Duodenal mucosa (tissue), 2 donors: Measurements from ENCODE around the gene WBP2.

Experiments
- H3K27ac ChIP-seq: one replicate; pipeline ENCODE4 v1.7.0; 2013; ENCODE audit warnings: low read depth, low read length
- H3K27me3 ChIP-seq, 2 donors: one replicate each; pipeline ENCODE4 v1.7.0; 2013; ENCODE audit warnings: low read length in 2 of 2, control low read depth in 1 of 2; ENCODE audit not compliant: insufficient read depth in 2 of 2, control insufficient read depth in 1 of 2
- H3K36me3 ChIP-seq, 2 donors: one replicate each; pipeline ENCODE4 v1.7.0; 2013; ENCODE audit warnings: low read length in 2 of 2, control low read depth in 1 of 2; ENCODE audit not compliant: insufficient read depth in 2 of 2, control insufficient read depth in 1 of 2
- H3K4me1 ChIP-seq, 2 donors: one replicate each; pipeline ENCODE4 v1.7.0; 2013; ENCODE audit warnings: low read length in 2 of 2, control low read depth in 1 of 2; ENCODE audit not compliant: insufficient read depth in 2 of 2, control insufficient read depth in 1 of 2
- H3K4me3 ChIP-seq, 2 donors: one replicate each; pipeline ENCODE4 v1.7.0; 2013; ENCODE audit warnings: low read length in 2 of 2, low read depth in 1 of 2
- H3K9ac ChIP-seq, 2 donors: one replicate each; pipeline ENCODE4 v1.7.0; 2013; ENCODE audit warnings: low read length in 2 of 2, low read depth in 1 of 2
- H3K9me3 ChIP-seq, 2 donors: one replicate each; pipeline ENCODE4 v1.7.0; 2013; ENCODE audit warnings: low read length in 2 of 2, control low read depth in 1 of 2; ENCODE audit not compliant: control insufficient read depth in 1 of 2

The WBP2 gene

DNA sequence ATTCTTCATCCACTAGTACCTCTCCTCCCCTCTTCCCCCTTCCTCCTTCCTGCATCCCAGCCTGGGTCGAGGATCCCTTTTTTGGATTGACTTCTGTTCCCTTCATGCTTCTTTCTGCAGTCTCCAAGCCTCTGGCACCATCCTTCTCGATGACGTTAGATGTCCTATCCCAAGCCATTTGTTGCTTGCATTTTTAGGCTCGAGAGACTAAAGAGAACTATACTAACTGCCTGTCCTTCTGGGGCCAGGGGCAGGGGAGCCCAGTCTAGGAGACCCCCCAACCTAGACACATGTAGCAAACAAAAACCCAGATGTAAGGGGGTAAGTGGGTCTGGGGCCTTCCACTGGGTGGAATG is 46.6 kb downstream of the WBP2 start:
- Histone ChIP-seq H3K27ac (no peak overlapping the region), H3K9ac (no peak overlapping the region), H3K36me3 (peaks cover 22 to 32% of the 10 kb centered on the region in 2 donors), H3K27me3 (no peaks in the 10 kb centered on the region), H3K9me3 (no peaks in the 10 kb centered on the region), H3K4me3 (no peak overlapping the region), H3K4me1 (peaks cover 0 to 6% of the 10 kb centered on the region in 2 donors)

GRCh38 chr17:75807861-75808260 is 47.3 kb downstream of the WBP2 start:
- peaks cover 18 to 25% of the 10 kb centered on the region in 2 donors for H3K36me3 ChIP-seq
- no peaks in the 10 kb centered on the region for H3K27me3 ChIP-seq
- no peak overlapping the region for H3K9ac ChIP-seq
- H3K4me1 ChIP-seq: peaks cover 0 to 6% of the 10 kb centered on the region in 2 donors
- H3K4me3 ChIP-seq: no peak overlapping the region
- no peak overlapping the region for H3K27ac ChIP-seq
- H3K9me3 ChIP-seq: no peaks in the 10 kb centered on the region

DNA sequence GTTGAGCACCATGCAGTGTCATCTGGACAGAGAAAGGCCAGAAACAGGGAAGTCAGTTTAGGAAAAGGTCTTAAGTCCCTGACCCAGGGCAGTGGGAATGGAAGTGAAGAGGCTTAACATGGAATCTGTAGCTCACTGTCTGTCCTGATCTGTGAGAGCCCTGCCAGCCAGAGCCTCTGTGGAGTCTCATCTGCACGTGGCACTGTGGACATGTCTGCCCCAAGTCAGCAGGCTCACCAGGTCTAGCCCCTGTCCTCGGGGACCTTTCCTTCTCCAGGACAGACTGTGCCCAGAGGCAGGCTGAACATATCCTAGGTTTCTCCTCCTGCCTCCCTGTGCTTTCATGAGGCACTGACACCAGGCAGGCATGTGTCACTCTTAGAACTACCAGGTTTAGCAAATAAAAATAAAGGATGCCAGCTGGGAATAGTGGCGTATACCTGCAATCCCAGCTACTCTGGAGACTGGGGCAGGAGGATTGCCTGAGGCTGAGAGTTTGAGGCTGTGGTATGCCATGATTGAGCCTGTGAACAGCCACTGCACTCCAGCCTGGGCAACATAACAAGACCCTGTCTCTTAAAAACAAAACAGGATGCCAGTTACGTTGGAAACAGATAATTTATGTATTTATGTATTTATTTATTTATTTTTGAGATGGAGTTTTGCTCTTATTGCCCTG is 48.2 kb downstream of the WBP2 start:
- peaks cover 0 to 6% of the 10 kb centered on the region in 2 donors for H3K4me1 ChIP-seq
- H3K9ac ChIP-seq: no peak overlapping the region
- H3K27me3 ChIP-seq: no peaks in the 10 kb centered on the region
- H3K27ac ChIP-seq: no peak overlapping the region
- peaks cover 9 to 16% of the 10 kb centered on the region in 2 donors for H3K36me3 ChIP-seq
- H3K4me3 ChIP-seq: no peak overlapping the region
- no peaks in the 10 kb centered on the region for H3K9me3 ChIP-seq

- H3K4me3 ChIP-seq: no peak overlapping the region
- H3K27me3 ChIP-seq: no peaks in the 10 kb centered on the region
- H3K27ac ChIP-seq: no peak overlapping the region
- H3K9ac ChIP-seq: no peak overlapping the region
- peaks cover 0 to 12% of the 10 kb centered on the region in 2 donors for H3K36me3 ChIP-seq
- H3K4me1 ChIP-seq: no peaks in the 10 kb centered on the region
- no peaks in the 10 kb centered on the region for H3K9me3 ChIP-seq
Measured at GRCh38 chr17:75803883-75804282, 51.3 kb downstream of the WBP2 start.

- H3K36me3 ChIP-seq: peaks cover 6 to 26% of the 10 kb centered on the region in 2 donors
- no peak overlapping the region for H3K9ac ChIP-seq
Measured at GRCh38 chr17:75799402-75799801, 55.7 kb downstream of the WBP2 start.

DNA sequence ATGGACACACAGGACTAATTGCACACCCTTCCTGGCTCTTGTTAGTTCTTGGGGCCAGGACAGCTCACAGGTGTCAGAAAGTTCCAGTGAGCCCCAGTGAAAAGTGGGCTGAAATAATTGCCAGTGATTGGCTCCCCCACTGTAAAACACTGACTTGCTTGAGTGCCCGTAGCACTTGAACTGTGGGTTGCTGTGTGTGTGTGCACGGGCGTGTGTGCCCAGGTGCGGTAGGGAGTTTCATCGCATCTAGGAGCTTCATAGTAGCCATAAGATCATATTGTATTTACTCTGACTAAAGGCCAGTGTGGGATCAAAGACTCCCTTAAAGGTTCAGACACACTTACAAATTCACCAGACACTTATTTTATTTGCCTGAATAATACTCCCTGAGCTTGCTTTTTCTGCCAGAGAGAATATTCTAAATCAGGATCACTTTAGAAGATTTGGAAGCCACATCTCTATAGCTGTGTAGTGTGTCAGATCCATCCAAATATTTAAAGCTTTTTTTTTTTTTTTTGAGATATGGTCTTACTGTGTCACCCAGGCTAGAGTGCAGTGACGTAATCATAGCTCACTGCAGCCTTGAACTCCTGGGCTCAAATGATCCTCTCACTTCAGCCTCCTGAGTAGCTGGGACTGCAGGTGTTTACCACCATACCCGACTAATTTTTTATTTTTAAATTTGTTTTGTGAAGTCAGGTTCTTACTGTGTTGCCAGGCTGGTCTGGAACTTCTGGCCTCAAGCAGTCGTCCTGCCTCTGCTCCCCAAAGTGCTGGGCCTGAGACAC is 59.1 kb downstream of the WBP2 start:
- no peaks in the 10 kb centered on the region for H3K9me3 ChIP-seq
- no peak overlapping the region for H3K27ac ChIP-seq
- no peak overlapping the region for H3K4me3 ChIP-seq
- peaks cover 6 to 46% of the 10 kb centered on the region in 2 donors for H3K36me3 ChIP-seq
- H3K9ac ChIP-seq: no peak overlapping the region
- no peaks in the 10 kb centered on the region for H3K27me3 ChIP-seq
- H3K4me1 ChIP-seq: no peaks in the 10 kb centered on the region

More at GRCh38 chr17:75799402-75799801, 55.7 kb downstream of the WBP2 start:
- no peaks in the 10 kb centered on the region for H3K27me3 ChIP-seq
- no peak overlapping the region for H3K27ac ChIP-seq
- H3K9me3 ChIP-seq: no peaks in the 10 kb centered on the region
- no peaks in the 10 kb centered on the region for H3K4me1 ChIP-seq
- H3K4me3 ChIP-seq: no peak overlapping the region
